ENCODE results near the gene PRL. TPM values are rescaled to one million over a fixed set of nuclear protein-coding genes. Genes with fewer than 3 reads are reported as not detected.

Gene PRL
- total and polyA plus RNA-seq, 2 experiments from 2014 or later, result not detected

GRCh38 chr6:22322103-22323030 lies 25.5 kb upstream of the PRL start:
- TF ChIP-seq EZH2 (IDR thresholded peaks at IDR 0.05; ENCODE audit: low read depth, unreplicated experiment), result no peak
- no peak for TF ChIP-seq JUNB (IDR thresholded peaks at IDR 0.05; ENCODE audit: unreplicated experiment)
- no peak for TF ChIP-seq NANOG (IDR thresholded peaks at IDR 0.05; ENCODE audit: borderline replicate concordance)
- TF ChIP-seq STAT1 (IDR thresholded peaks at IDR 0.05; ENCODE audit: unreplicated experiment), result no peak
- TF ChIP-seq CREB1 (CRISPR knock-in tag; IDR thresholded peaks at IDR 0.05; ENCODE audit: low read depth), result no peak
- TF ChIP-seq EZH2phosphoT487 (IDR thresholded peaks at IDR 0.05; ENCODE audit: unreplicated experiment), result no peak
- TF ChIP-seq POLR2AphosphoS5 (IDR thresholded peaks at IDR 0.05; ENCODE audit: low read depth), result no peak
- no peak for TF ChIP-seq CTCF (conservative IDR thresholded peaks at IDR 0.05; ENCODE audit: low read depth in 2 of 2)
- TF ChIP-seq ZNF114 (CRISPR knock-in tag; IDR thresholded peaks at IDR 0.05), result no peak
- no peak for TF ChIP-seq ETS1 (IDR thresholded peaks at IDR 0.05)
- TF ChIP-seq ZNF462 (CRISPR knock-in tag; IDR thresholded peaks at IDR 0.05), result no peak
- TF ChIP-seq ZNF331 (CRISPR knock-in tag; IDR thresholded peaks at IDR 0.05; ENCODE audit: low read depth), result no peak
- no peak for TF ChIP-seq REST (IDR thresholded peaks at IDR 0.05; ENCODE audit: unreplicated experiment)
- H3K4me2 ChIP-seq, result no peak overlapping the region
- H3K36me3 ChIP-seq (ENCODE audit: insufficient read depth), result no peaks in the 10 kb centered on the region
- no peaks in the 10 kb centered on the region for H3K4me1 ChIP-seq (ENCODE audit: insufficient read depth)
- H3K4me1 Mint-ChIP-seq, result no peaks in the 10 kb centered on the region
- no peaks in the 10 kb centered on the region for H4K20me1 ChIP-seq (replicated peaks; ENCODE audit: insufficient read depth)
- H3K27ac ChIP-seq (ENCODE audit: low read depth), result no peak overlapping the region
- no peaks in the 10 kb centered on the region for H3K9me2 ChIP-seq (ENCODE audit: insufficient read depth)
- H3K27me3 Mint-ChIP-seq (ENCODE audit: insufficient read depth, low read depth, poor library complexity), result peaks cover 3% of the 10 kb centered on the region
- H3F3A ChIP-seq (replicated peaks; ENCODE audit: low read depth), result no peaks in the 10 kb centered on the region
- no peaks in the 10 kb centered on the region for H3K27me3 ChIP-seq (ENCODE audit: insufficient read depth)
- H2AFZ ChIP-seq, result peak overlapping the region; percentile 86; the same call in 1 of the 2 replicates
- no peak for DNase-seq (ENCODE audit: low spot score)
- H3K9me3 Mint-ChIP-seq, result peaks cover 21% of the 10 kb centered on the region
- ATAC-seq, result no peak
- H3K27ac Mint-ChIP-seq, result no peak overlapping the region
- no peak overlapping the region for H3K4me3 ChIP-seq
- peaks cover 17% of the 10 kb centered on the region for H3K36me3 Mint-ChIP-seq (ENCODE audit: low read depth)
- H3K79me2 ChIP-seq (replicated peaks; ENCODE audit: insufficient read depth), result no peaks in the 10 kb centered on the region
- no peak overlapping the region for H3K4me3 Mint-ChIP-seq

Data from GM23338 (cell line).